HG02852 (cell line): ENCODE data around the gene MYCL.
"Not testable (repeated sequence)": the region's sequence is repeated elsewhere in the genome, so short reads cannot be mapped to it uniquely, and the experiment has no call there.

Experiments
- ATAC-seq: cut with Tn5 transposase; IDR thresholded peaks from one replicate; pipeline ENCODE4 v1.9.1; 2021; ENCODE audit warnings: mild to moderate bottlenecking, moderate library complexity; ENCODE audit not compliant: unreplicated experiment

MYCL gene

GRCh38 chr1:39919545-39919944, 17.8 kb upstream of the MYCL start:
- ATAC-seq = no peak

- no peak for ATAC-seq
Measured at GRCh38 chr1:39917825-39918224, 16.1 kb upstream of the MYCL start.

GRCh38 chr1:39915499-39916129, 13.9 kb upstream of the MYCL start:
- no peak for ATAC-seq

GRCh38 chr1:39913136-39913535, 11.4 kb upstream of the MYCL start:
- not testable (repeated sequence) for ATAC-seq

- ATAC-seq = no peak
Measured at GRCh38 chr1:39910263-39910662, 8.5 kb upstream of the MYCL start.

GRCh38 chr1:39908534-39908933, 6.8 kb upstream of the MYCL start:
- no peak for ATAC-seq

GRCh38 chr1:39907528-39908453, 6.1 kb upstream of the MYCL start:
- ATAC-seq = no peak

GRCh38 chr1:39905172-39905571, 3.5 kb upstream of the MYCL start:
- no peak for ATAC-seq

- no peak for ATAC-seq
Measured at GRCh38 chr1:39902460-39902807, 717 bp upstream of the MYCL start.

GRCh38 chr1:39901464-39901713, 328 bp downstream of the MYCL start:
- peak; percentile 30 for ATAC-seq

- no peak for ATAC-seq
Measured at GRCh38 chr1:39900662-39901463, 854 bp downstream of the MYCL start.

- no peak for ATAC-seq
Measured at GRCh38 chr1:39899611-39900538, 1.8 kb downstream of the MYCL start.

GRCh38 chr1:39898648-39899603, 2.8 kb downstream of the MYCL start:
- no peak for ATAC-seq

GRCh38 chr1:39898191-39898590, 3.5 kb downstream of the MYCL start:
- no peak for ATAC-seq

- ATAC-seq = no peak
Measured at GRCh38 chr1:39896909-39897685, 4.6 kb downstream of the MYCL start.

GRCh38 chr1:39895731-39896480, 5.8 kb downstream of the MYCL start:
- no peak for ATAC-seq

GRCh38 chr1:39894884-39895495, 6.7 kb downstream of the MYCL start:
- ATAC-seq = no peak
